Upper lobe of left lung (tissue), 4 donors: ENCODE results near the gene PNCK.

Source experiments
- EP300 ChIP-seq, 4 donors: sonication (generic); formaldehyde crosslinking; IDR thresholded peaks; one replicate each; pipeline ENCODE4 v1.5.1; 2017; ENCODE audit warnings: antibody characterized with exemption in 4 of 4, control low read depth in 2 of 4
- POLR2A ChIP-seq, 4 donors: fragments of 450-650 bp; IDR thresholded peaks; one replicate each; pipeline ENCODE4 v1.5.1; 2016 to 2017; ENCODE audit warnings: antibody characterized with exemption in 4 of 4, mild to moderate bottlenecking in 2 of 4
- POLR2AphosphoS5 ChIP-seq, 2 donors: sonication (generic); formaldehyde crosslinking; IDR thresholded peaks; one replicate each; pipeline ENCODE4 v1.5.1; 2017; ENCODE audit warnings: antibody characterized with exemption in 2 of 2
- TF ChIP-seq, protein P1 (sequence below), 6 experiments: fragments of 450-650 bp in 4 of 6; fragments of 200-600 bp in 2 of 6; sonication (generic) in 2 of 6; IDR thresholded peaks; one replicate each; pipeline ENCODE4 v1.5.1; 2016 to 2019; ENCODE audit warnings: antibody characterized with exemption in 6 of 6

DNA sequence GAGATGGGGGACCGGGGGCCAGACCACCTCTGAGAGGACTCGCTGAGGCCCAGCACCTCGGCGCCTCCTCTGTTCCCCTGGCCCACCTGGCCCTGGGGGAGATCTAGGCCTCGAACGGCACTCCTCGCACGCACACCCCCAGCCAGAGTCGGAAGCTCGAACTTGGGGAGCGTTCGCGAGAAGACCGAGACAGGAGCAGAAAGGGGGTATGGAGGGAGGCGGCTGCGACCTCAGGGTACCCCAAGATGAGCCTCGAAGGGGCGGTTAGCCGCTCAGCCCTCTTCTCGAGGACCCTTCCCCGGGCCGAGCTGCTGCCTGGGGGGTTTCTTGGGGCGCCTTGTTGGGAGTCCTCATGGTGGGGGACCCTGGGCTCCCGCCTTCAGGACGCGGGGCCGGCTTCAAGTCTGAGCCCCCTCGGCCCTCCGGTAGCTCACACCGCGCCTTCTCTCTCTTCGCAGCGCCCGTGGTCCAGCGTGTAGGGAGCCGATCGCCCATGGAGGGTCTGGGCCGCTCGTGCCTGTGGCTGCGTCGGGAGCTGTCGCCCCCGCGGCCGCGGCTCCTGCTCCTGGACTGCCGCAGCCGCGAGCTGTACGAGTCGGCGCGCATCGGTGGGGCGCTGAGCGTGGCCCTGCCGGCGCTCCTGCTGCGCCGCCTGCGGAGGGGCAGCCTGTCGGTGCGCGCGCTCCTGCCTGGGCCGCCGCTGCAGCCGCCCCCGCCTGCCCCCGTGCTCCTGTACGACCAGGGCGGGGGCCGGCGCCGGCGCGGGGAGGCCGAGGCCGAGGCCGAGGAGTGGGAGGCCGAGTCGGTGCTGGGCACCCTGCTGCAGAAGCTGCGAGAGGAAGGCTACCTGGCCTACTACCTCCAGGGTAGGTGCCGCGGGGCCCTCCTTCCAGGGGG is 25.9 kb downstream of the PNCK start:
- TF ChIP-seq POLR2AphosphoS5 (IDR thresholded peaks at IDR 0.05) (no peak), POLR2A (IDR thresholded peaks at IDR 0.05) (no peak), EP300 (IDR thresholded peaks at IDR 0.05) (no peak)
- TF ChIP-seq, protein P1, sequence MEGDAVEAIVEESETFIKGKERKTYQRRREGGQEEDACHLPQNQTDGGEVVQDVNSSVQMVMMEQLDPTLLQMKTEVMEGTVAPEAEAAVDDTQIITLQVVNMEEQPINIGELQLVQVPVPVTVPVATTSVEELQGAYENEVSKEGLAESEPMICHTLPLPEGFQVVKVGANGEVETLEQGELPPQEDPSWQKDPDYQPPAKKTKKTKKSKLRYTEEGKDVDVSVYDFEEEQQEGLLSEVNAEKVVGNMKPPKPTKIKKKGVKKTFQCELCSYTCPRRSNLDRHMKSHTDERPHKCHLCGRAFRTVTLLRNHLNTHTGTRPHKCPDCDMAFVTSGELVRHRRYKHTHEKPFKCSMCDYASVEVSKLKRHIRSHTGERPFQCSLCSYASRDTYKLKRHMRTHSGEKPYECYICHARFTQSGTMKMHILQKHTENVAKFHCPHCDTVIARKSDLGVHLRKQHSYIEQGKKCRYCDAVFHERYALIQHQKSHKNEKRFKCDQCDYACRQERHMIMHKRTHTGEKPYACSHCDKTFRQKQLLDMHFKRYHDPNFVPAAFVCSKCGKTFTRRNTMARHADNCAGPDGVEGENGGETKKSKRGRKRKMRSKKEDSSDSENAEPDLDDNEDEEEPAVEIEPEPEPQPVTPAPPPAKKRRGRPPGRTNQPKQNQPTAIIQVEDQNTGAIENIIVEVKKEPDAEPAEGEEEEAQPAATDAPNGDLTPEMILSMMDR (IDR thresholded peaks at IDR 0.05) = no peak
